HEK293 (cell line): Measurements from ENCODE around the gene SHC4.

Experiments
- ZBTB1 ChIP-seq: fragments of 450-650 bp; formaldehyde crosslinking; IDR thresholded peaks from 2 replicates; pipeline ENCODE4 v1.5.1; 2016; ENCODE audit warnings: missing biosample characterization, missing genetic modification characterization
- ZBTB8A ChIP-seq: fragments of 450-650 bp; formaldehyde crosslinking; IDR thresholded peaks from 2 replicates; pipeline ENCODE4 v1.5.1; 2016; ENCODE audit warnings: missing biosample characterization, missing genetic modification characterization
- ZNF426 ChIP-seq: fragments of 450-650 bp; formaldehyde crosslinking; IDR thresholded peaks from 2 replicates; pipeline ENCODE4 v1.5.1; 2017; ENCODE audit warnings: missing biosample characterization, missing genetic modification characterization, mild to moderate bottlenecking, inconsistent platforms, moderate library complexity
- ZNF785 ChIP-seq: fragments of 450-650 bp; formaldehyde crosslinking; IDR thresholded peaks from 2 replicates; pipeline ENCODE4 v1.5.1; 2016; ENCODE audit warnings: missing biosample characterization, missing genetic modification characterization
- ZNF792 ChIP-seq: fragments of 450-650 bp; formaldehyde crosslinking; IDR thresholded peaks from 2 replicates; pipeline ENCODE4 v1.5.1; 2016; ENCODE audit warnings: missing biosample characterization, missing genetic modification characterization
- TF ChIP-seq, protein P1 (sequence below): fragments of 450-650 bp; formaldehyde crosslinking; IDR thresholded peaks from 2 replicates; pipeline ENCODE4 v1.5.1; 2016; ENCODE audit warnings: missing biosample characterization, missing genetic modification characterization
- TF ChIP-seq, protein P2 (sequence below): fragments of 450-650 bp; formaldehyde crosslinking; IDR thresholded peaks from 2 replicates; pipeline ENCODE4 v1.5.1; 2016; ENCODE audit warnings: missing biosample characterization, missing genetic modification characterization

DNA sequence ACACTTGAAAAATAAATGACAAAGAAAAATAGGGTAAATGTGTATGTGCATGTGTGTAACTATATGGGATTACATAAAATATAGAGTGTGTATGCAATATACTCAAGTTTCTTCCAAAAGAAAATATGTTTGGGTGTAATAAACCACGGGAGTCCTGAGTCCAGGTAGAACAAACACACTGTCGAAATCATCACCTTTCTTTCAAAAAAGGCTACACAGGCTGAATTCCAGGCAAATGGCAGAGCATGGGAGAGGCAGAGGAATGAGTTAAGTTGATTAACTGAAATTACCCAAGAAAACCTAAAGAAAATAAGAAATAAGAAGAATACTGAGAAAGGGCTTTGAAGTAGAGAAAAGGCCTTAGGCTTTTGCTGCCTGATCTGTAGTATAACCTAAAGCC lies 179.0 kb downstream of the SHC4 start:
- TF ChIP-seq, protein P1, sequence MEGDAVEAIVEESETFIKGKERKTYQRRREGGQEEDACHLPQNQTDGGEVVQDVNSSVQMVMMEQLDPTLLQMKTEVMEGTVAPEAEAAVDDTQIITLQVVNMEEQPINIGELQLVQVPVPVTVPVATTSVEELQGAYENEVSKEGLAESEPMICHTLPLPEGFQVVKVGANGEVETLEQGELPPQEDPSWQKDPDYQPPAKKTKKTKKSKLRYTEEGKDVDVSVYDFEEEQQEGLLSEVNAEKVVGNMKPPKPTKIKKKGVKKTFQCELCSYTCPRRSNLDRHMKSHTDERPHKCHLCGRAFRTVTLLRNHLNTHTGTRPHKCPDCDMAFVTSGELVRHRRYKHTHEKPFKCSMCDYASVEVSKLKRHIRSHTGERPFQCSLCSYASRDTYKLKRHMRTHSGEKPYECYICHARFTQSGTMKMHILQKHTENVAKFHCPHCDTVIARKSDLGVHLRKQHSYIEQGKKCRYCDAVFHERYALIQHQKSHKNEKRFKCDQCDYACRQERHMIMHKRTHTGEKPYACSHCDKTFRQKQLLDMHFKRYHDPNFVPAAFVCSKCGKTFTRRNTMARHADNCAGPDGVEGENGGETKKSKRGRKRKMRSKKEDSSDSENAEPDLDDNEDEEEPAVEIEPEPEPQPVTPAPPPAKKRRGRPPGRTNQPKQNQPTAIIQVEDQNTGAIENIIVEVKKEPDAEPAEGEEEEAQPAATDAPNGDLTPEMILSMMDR = no peak
- no peak for TF ChIP-seq ZNF792 (tag by site-specific recombination)
- no peak for TF ChIP-seq ZNF785
- no peak for TF ChIP-seq ZBTB8A (tag by site-specific recombination)
- no peak for TF ChIP-seq ZNF426 (tag by site-specific recombination)
- TF ChIP-seq ZBTB1 (tag by site-specific recombination) = no peak
- TF ChIP-seq, protein P2, sequence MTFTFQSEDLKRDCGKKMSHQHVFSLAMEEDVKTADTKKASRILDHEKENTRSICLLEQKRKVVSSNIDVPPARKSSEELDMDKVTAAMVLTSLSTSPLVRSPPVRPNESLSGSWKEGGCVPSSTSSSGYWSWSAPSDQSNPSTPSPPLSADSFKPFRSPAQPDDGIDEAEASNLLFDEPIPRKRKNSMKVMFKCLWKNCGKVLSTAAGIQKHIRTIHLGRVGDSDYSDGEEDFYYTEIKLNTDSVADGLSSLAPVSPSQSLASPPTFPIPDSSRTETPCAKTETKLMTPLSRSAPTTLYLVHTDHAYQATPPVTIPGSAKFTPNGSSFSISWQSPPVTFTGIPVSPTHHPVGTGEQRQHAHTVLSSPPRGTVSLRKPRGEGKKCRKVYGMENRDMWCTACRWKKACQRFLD (tag by site-specific recombination) = no peak
